NCI-H2227 (cell line): Measurements from ENCODE around the gene NFIA.
A peak's percentile ranks its signal among the peaks of the same experiment; 100 is the strongest.

Source experiments
- DNase-seq: peaks from one replicate; lab custom pipeline; 2025; ENCODE audit not compliant: unreplicated experiment; lab: John Stamatoyannopoulos, UW

NFIA gene

GRCh38 chr1:61175976-61176375 lies 93.6 kb downstream of the NFIA start:
- no peak for DNase-seq

GRCh38 chr1:61181067-61182038 lies 99.0 kb downstream of the NFIA start:
- no peak for DNase-seq

- no peak for DNase-seq
Measured at GRCh38 chr1:61182049-61182448, 99.7 kb downstream of the NFIA start.

- DNase-seq: no peak
Measured at GRCh38 chr1:61182480-61182879, 100.1 kb downstream of the NFIA start.

GRCh38 chr1:61183471-61184039 lies 101.2 kb downstream of the NFIA start:
- no peak for DNase-seq

GRCh38 chr1:61184040-61184713 lies 101.8 kb downstream of the NFIA start:
- DNase-seq: peak; percentile 24

GRCh38 chr1:61184714-61185106 lies 102.3 kb downstream of the NFIA start:
- DNase-seq: no peak

GRCh38 chr1:61186753-61187152 lies 104.4 kb downstream of the NFIA start:
- DNase-seq: no peak

GRCh38 chr1:61187352-61188086 lies 105.2 kb downstream of the NFIA start:
- no peak for DNase-seq

- no peak for DNase-seq
Measured at GRCh38 chr1:61190153-61190552, 107.8 kb downstream of the NFIA start.

- no peak for DNase-seq
Measured at GRCh38 chr1:61190618-61191432, 108.5 kb downstream of the NFIA start.

- no peak for DNase-seq
Measured at GRCh38 chr1:61191433-61191720, 109.0 kb downstream of the NFIA start.

GRCh38 chr1:61192663-61193330 lies 110.4 kb downstream of the NFIA start:
- DNase-seq: no peak

GRCh38 chr1:61193808-61194207 lies 111.4 kb downstream of the NFIA start:
- no peak for DNase-seq

GRCh38 chr1:61198554-61198953 lies 116.2 kb downstream of the NFIA start:
- no peak for DNase-seq

GRCh38 chr1:61201035-61201434 lies 118.7 kb downstream of the NFIA start:
- DNase-seq: no peak

GRCh38 chr1:61202854-61203598 lies 120.7 kb downstream of the NFIA start:
- DNase-seq: no peak

- DNase-seq: no peak
Measured at GRCh38 chr1:61204528-61204927, 122.2 kb downstream of the NFIA start.

GRCh38 chr1:61207416-61207815 lies 125.1 kb downstream of the NFIA start:
- no peak for DNase-seq
